GM18909 (cell line): ENCODE results near the gene COMP.
"Not testable (repeated sequence)": the region's sequence is repeated elsewhere in the genome, so short reads cannot be mapped to it uniquely, and the experiment has no call there.

Experiments
- ATAC-seq: cut with Tn5 transposase; IDR thresholded peaks from one replicate; pipeline ENCODE4 v1.9.1; 2021; ENCODE audit warnings: mild to moderate bottlenecking; ENCODE audit not compliant: unreplicated experiment, poor library complexity

COMP gene

DNA sequence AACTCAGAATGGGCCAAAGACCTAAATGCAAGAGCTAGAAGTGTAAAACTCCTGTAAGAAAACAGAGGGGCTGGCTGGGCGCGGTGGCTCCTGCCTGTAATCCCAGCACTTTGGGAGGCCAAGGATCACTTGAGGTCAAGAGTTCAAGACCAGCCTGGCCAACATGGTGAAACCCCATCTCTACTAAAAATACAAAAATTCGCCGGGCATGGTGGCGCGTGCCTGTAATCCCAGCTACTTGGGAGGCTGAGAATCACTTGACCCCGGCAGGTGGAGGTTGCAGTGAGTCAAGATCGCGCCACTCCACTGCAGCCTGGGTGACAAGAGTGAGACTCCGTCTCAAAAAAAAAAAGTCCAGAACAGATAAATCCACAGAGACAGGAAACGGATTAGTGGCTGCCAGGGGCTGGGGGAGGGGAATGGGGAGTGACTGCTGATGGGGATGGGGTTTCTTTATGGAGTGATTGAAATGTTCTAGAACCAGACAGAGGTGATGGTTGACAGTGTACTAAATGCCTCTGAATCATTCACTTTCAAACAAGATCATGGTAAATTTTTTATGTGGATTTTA, 57.3 kb downstream of the COMP start:
- not testable (repeated sequence) for ATAC-seq

DNA sequence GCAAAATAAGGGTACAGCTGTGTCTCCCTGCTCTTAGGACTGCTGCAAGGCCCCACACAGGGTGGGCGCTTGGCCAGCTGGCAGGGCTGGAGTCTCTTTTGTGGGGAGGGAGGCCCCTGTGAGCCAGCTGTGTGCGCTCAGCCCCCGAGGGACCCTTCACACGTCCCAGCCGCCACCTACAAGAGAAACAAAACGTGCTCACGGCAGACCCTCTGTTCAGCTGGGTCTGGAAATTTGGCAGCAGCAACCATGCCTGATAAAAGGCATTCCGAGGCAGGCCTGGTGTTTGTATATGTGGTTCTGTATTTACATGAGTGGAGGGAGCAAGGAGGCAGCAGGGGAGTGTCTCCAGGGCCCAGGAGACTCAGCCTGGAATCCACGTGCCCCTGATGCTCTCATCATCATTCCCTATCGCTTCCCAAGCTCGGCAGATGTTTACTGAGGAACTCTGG, 57.9 kb downstream of the COMP start:
- no peak for ATAC-seq
